WERI-Rb-1 (cell line): Measurements from ENCODE around the gene CANT1.

Experiments used
- DNase-seq: peaks from one replicate; pipeline ENCODE4 v3.0.0-alpha.2; 2020
- H3K27ac ChIP-seq: fragments of 250-450 bp; sonication (Bioruptor Pico); 2 replicates; pipeline ENCODE4 v1.5.1; 2020; ENCODE audit warnings: mild to moderate bottlenecking, moderate library complexity
- H3K27me3 ChIP-seq: fragments of 250-450 bp; sonication (Bioruptor Pico); 2 replicates; pipeline ENCODE4 v1.5.1; 2021; ENCODE audit warnings: mild to moderate bottlenecking, low read depth, moderate library complexity; ENCODE audit not compliant: insufficient read depth, severe bottlenecking
- H3K36me3 ChIP-seq: fragments of 250-450 bp; sonication (Bioruptor Pico); 2 replicates; pipeline ENCODE4 v1.5.1; 2020; ENCODE audit warnings: mild to moderate bottlenecking, moderate library complexity
- H3K4me3 ChIP-seq: 2 replicates; pipeline ENCODE4 v1.5.1; 2011; ENCODE audit warnings: low read depth, mild to moderate bottlenecking, control low read depth, low read length
- H3K9me3 ChIP-seq: fragments of 250-450 bp; sonication (Bioruptor Pico); 2 replicates; pipeline ENCODE4 v1.5.1; 2021; ENCODE audit warnings: mild to moderate bottlenecking, moderate library complexity; ENCODE audit not compliant: severe bottlenecking
- TF ChIP-seq, protein P1 (sequence below): IDR thresholded peaks from 2 replicates; pipeline ENCODE4 v1.5.1; 2011; ENCODE audit warnings: low read depth, mild to moderate bottlenecking, control low read depth, inconsistent platforms, low read length

CANT1 gene

DNA sequence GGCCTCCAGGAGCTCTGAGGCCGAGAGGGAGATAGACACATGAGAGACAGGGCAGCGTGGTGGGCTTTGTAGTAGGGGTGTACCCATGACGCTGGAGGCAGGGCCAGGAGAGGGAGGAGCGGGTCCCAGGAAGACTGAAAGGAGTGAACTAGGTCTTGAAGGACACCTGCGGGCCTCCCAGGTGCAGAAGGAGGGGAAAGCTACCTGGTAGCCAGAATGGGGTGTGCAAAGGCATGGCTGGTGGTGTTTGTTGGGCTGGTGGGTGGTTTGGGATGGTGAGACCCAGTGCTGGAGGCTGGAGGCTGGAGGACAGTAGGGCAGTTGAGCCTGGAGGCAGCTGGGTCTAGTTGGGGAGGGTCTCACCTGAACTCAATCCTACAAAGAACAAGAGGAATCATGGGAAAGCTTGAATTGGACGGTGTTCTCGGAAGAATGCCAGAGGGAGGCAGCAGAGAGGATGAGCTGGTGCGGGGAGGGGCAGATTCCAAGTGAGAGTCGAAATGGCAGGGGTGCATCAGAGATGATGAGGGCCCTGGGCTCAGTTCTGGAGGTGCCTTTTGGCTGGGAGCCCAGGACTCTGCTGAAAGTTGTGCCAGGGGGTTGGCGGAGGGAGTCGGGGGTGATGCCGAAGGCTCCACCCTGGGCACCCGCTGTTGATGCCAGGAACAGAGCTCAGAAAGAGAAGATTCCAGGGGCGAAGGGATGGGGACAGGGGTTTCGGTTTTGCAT, 35.6 kb upstream of the CANT1 start:
- H3K4me3 ChIP-seq, result no peak overlapping the region
- H3K36me3 ChIP-seq, result no peaks in the 10 kb centered on the region
- no peaks in the 10 kb centered on the region for H3K27me3 ChIP-seq
- no peak overlapping the region for H3K27ac ChIP-seq
- DNase-seq, result no peak
- TF ChIP-seq, protein P1, sequence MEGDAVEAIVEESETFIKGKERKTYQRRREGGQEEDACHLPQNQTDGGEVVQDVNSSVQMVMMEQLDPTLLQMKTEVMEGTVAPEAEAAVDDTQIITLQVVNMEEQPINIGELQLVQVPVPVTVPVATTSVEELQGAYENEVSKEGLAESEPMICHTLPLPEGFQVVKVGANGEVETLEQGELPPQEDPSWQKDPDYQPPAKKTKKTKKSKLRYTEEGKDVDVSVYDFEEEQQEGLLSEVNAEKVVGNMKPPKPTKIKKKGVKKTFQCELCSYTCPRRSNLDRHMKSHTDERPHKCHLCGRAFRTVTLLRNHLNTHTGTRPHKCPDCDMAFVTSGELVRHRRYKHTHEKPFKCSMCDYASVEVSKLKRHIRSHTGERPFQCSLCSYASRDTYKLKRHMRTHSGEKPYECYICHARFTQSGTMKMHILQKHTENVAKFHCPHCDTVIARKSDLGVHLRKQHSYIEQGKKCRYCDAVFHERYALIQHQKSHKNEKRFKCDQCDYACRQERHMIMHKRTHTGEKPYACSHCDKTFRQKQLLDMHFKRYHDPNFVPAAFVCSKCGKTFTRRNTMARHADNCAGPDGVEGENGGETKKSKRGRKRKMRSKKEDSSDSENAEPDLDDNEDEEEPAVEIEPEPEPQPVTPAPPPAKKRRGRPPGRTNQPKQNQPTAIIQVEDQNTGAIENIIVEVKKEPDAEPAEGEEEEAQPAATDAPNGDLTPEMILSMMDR, result no peak
- no peaks in the 10 kb centered on the region for H3K9me3 ChIP-seq

DNA sequence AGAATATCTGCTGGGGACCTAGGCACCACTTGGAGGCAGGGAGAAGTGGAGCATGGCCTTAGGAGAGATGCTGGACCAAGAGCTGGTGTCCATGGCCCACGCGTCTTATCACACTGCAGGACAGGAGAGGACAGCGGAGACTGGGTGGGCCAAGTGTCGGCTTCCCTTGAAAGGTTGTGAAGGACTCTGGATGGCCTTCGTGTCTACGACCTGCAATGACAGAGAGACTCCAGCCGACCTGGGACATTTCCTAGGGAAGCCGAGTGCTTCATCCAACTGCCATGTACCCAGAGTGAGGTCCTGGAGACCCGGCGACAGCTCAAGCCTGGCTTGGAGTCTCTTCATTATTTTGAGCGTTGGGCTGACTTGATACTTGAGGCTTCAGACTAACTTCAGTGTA, 34.9 kb upstream of the CANT1 start:
- no peak overlapping the region for H3K27ac ChIP-seq
- no peak overlapping the region for H3K4me3 ChIP-seq
- DNase-seq, result no peak
- no peaks in the 10 kb centered on the region for H3K27me3 ChIP-seq
- TF ChIP-seq, protein P1, result no peak
- no peaks in the 10 kb centered on the region for H3K36me3 ChIP-seq
- no peaks in the 10 kb centered on the region for H3K9me3 ChIP-seq

DNA sequence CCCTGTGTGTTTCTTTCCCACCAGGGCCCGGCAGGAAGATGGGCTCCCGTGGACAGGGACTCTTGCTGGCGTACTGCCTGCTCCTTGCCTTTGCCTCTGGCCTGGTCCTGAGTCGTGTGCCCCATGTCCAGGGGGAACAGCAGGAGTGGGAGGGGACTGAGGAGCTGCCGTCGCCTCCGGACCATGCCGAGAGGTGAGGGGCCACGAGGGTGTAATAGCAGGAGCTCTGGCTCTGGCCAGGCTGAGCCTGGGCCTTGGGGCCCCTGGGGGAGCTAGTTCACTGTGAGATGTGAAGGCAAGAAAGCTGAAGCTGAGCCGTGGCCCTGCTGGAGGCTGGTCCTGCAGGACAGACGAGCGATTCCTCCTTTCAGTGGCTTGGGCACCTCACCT, 34.4 kb upstream of the CANT1 start:
- H3K27ac ChIP-seq, result no peak overlapping the region
- no peaks in the 10 kb centered on the region for H3K36me3 ChIP-seq
- no peak for DNase-seq
- H3K4me3 ChIP-seq, result no peak overlapping the region
- no peaks in the 10 kb centered on the region for H3K9me3 ChIP-seq
- H3K27me3 ChIP-seq, result no peaks in the 10 kb centered on the region
- TF ChIP-seq, protein P1, result 0 out of 2 replicates have a peak, but pooled peaks have one; percentile 3

DNA sequence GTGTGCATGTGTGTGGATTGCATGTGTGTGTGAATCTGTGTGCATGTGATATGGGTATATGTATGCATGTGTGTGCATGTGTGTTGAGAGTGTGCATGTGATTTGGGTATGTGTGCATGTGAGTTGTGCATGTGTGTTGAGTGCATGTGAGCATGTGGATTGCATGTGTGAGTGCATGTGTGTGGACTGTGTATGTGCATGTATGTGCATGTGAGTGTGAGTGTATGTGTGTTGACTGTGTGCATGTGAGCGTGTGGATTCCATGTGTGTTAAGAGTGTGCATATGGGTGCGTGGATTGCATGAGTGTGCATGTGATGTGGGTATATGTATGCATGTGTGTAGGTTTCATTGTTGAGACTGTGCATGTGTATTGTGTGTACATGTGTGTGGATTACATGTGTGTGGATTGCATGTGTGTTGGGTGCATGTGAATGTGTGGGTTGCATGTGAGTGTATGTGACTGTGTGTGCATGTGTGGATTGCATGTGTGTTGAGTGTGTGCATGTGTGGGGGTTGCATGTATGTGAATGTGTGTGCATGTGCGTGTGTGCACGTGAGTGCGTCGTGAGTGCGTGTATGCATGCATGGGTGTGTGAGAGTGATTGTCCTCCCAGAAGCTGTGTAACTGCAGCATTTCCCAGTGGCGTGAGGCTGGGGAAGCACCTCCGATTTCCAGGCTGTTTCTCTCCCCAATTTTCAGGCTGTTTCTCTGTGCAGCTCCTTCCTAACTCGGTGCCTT, 33.8 kb upstream of the CANT1 start:
- H3K27me3 ChIP-seq, result no peaks in the 10 kb centered on the region
- H3K36me3 ChIP-seq, result no peaks in the 10 kb centered on the region
- no peak overlapping the region for H3K4me3 ChIP-seq
- no peaks in the 10 kb centered on the region for H3K9me3 ChIP-seq
- no peak overlapping the region for H3K27ac ChIP-seq
- no peak for DNase-seq
- TF ChIP-seq, protein P1, result no peak

DNA sequence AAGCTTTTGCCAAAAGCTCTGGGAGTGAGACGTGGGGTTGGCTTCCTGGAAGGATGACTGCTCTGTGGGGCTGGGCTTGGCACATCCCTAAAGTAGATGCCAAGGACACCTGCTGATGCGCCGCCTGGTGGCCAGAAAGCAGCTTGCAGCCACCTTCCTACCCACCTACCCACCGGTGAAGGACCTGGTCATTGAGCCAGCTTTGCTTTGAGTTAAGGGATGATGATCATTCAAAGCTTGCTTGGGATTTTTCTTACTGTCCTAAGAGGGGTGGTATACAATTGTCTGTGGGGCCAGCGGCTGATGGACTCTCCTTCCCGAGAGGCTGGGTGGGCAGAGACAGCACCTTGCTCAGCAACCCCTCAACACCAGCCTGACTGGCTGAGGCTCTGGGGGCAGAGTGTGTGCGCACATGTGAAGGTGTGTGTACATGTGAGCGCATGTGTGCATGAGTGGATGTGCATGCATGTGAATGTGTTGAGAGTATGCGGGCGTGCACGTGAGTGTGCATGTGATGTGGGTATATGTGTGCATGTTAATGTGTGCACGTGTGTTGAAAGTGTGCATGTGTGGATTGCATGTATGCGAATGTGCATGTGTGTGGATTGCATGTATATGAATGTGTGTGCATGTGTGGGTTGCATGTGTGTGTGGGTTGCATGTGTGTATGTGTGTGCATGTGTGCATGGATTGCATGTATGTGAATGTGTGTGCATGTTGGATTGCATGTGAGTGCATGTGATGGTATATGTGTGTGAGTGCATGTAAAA, 33.0 kb upstream of the CANT1 start:
- TF ChIP-seq, protein P1, result peak; percentile 100
- H3K36me3 ChIP-seq, result no peaks in the 10 kb centered on the region
- no peak overlapping the region for H3K4me3 ChIP-seq
- H3K9me3 ChIP-seq, result no peaks in the 10 kb centered on the region
- no peak overlapping the region for H3K27ac ChIP-seq
- H3K27me3 ChIP-seq, result no peaks in the 10 kb centered on the region
- peak; percentile 89 for DNase-seq
